SK-N-SH (cell line): ENCODE measurements around the gene RTP2. TPM values are rescaled to one million over a fixed set of nuclear protein-coding genes. Genes with fewer than 3 reads are reported as not detected.

Experiments
- CTCF ChIA-PET: fragments of 300-600, 350-600 bp; formaldehyde crosslinking; extraction: SDS; loops from one replicate; lab custom pipeline; 2021; lab: Yijun Ruan, JAX
- POLR2A ChIA-PET: fragments of 350-600 bp; sonication (Branson Sonifier 250); formaldehyde crosslinking; extraction: SDS; loops from one replicate; lab custom pipeline; 2020; ENCODE audit warnings: antibody characterized with exemption, inconsistent platforms; lab: Yijun Ruan, JAX
- DNase-seq: peaks from one replicate; pipeline ENCODE4 v3.0.0; 2012
- H2AFZ ChIP-seq: fragments of 200-600 bp; sonication (generic); 2 replicates; pipeline ENCODE4 v1.8.1; 2016; ENCODE audit warnings: antibody characterized with exemption, mild to moderate bottlenecking, low read depth
- H3F3A ChIP-seq: fragments of 200-600 bp; sonication (generic); replicated peaks from 2 replicates; pipeline ENCODE3; 2016; ENCODE audit warnings: antibody characterized with exemption, mild to moderate bottlenecking; ENCODE audit not compliant: insufficient read depth
- H3K27ac ChIP-seq, 2 experiments: fragments of 200-500 bp in 1 of 2; fragments of 200-600 bp in 1 of 2; sonication (Bioruptor generic) in 1 of 2; sonication (generic), shearing (Covaris generic) in 1 of 2; 2 replicates each; pipeline versions ENCODE4 v1.5.1 to v1.6.1; 2014 to 2016; ENCODE audit warnings: low read depth in 2 of 2, inconsistent platforms in 1 of 2, low read length in 1 of 2, mild to moderate bottlenecking in 1 of 2, mixed read lengths in 1 of 2
- H3K27me3 ChIP-seq: fragments of 200-600 bp; sonication (generic), shearing (Covaris generic); 2 replicates; pipeline ENCODE4 v1.6.1; 2016; ENCODE audit warnings: mixed run types; ENCODE audit not compliant: insufficient read depth
- H3K36me3 ChIP-seq, 2 experiments: fragments of 200-500 bp in 1 of 2; fragments of 200-600 bp in 1 of 2; sonication (Bioruptor generic) in 1 of 2; sonication (generic) in 1 of 2; replicated peaks in 1 of 2; 2 replicates each; pipeline versions ENCODE3 to v1.5.1; 2014 to 2016; ENCODE audit warnings: low read length in 1 of 2, mild to moderate bottlenecking in 1 of 2; ENCODE audit not compliant: insufficient read depth in 2 of 2, control insufficient read depth in 1 of 2
- H3K4me1 ChIP-seq, 2 experiments: fragments of 200-500 bp in 1 of 2; fragments of 200-600 bp in 1 of 2; sonication (Bioruptor generic) in 1 of 2; sonication (generic), shearing (Covaris generic) in 1 of 2; 2 replicates each; pipeline versions ENCODE4 v1.5.1 to v1.6.1; 2014 to 2016; ENCODE audit warnings: low read depth in 1 of 2, low read length in 1 of 2, mixed run types in 1 of 2; ENCODE audit not compliant: insufficient read depth in 2 of 2, control insufficient read depth in 1 of 2
- H3K4me2 ChIP-seq: fragments of 200-600 bp; sonication (generic), shearing (Covaris generic); 2 replicates; pipeline ENCODE4 v1.6.1; 2017; ENCODE audit warnings: mixed run types
- H3K4me3 ChIP-seq, 2 experiments: fragments of 200-500 bp in 1 of 2; fragments of 200-600 bp in 1 of 2; sonication (Bioruptor generic) in 1 of 2; sonication (generic), shearing (Covaris generic) in 1 of 2; 2 replicates each; pipeline versions ENCODE4 v1.5.1 to v1.8.1; 2014 to 2016; ENCODE audit warnings: low read depth in 2 of 2, inconsistent platforms in 1 of 2, low read length in 1 of 2, mild to moderate bottlenecking in 1 of 2, mixed read lengths in 1 of 2, moderate library complexity in 1 of 2
- H3K79me2 ChIP-seq: fragments of 200-600 bp; sonication (generic); 2 replicates; pipeline ENCODE4 v1.8.1; 2017; ENCODE audit warnings: mild to moderate bottlenecking; ENCODE audit not compliant: insufficient read depth
- H3K9ac ChIP-seq: fragments of 200-600 bp; sonication (generic); 2 replicates; pipeline ENCODE4 v1.6.1; 2017; ENCODE audit warnings: mixed run types
- H3K9me2 ChIP-seq: fragments of 200-600 bp; sonication (generic); 2 replicates; pipeline ENCODE4 v1.6.1; 2017; ENCODE audit warnings: mixed run types
- H3K9me3 ChIP-seq: fragments of 200-600 bp; sonication (generic); 2 replicates; pipeline ENCODE4 v1.6.1; 2017; ENCODE audit warnings: mixed run types, mild to moderate bottlenecking, moderate library complexity
- H4K20me1 ChIP-seq: fragments of 200-600 bp; sonication (generic); 2 replicates; pipeline ENCODE4 v1.6.1; 2017; ENCODE audit warnings: mild to moderate bottlenecking, mixed run types; ENCODE audit not compliant: insufficient read depth
- CHD2 ChIP-seq: fragments of 150-350 bp; IDR thresholded peaks from 2 replicates; pipeline ENCODE4 v1.6.1; 2018; ENCODE audit warnings: low read length; ENCODE audit not compliant: partially characterized antibody
- EP300 ChIP-seq, 2 experiments: IDR thresholded peaks; 2 replicates each; pipeline versions ENCODE4 v1.4.0 to v1.6.1; 2012; ENCODE audit warnings: borderline replicate concordance in 1 of 2, low read depth in 1 of 2, low read length in 1 of 2
- EZH2phosphoT487 ChIP-seq: fragments of 200-600 bp; sonication (generic); IDR thresholded peaks from 2 replicates; pipeline ENCODE4 v1.6.1; 2017; ENCODE audit warnings: low read depth, mixed run types, mild to moderate bottlenecking, antibody characterized with exemption, moderate library complexity, borderline replicate concordance
- FOSL2 ChIP-seq: IDR thresholded peaks from 2 replicates; pipeline ENCODE4 v1.4.0; 2012; ENCODE audit warnings: low read depth, mild to moderate bottlenecking, moderate library complexity, borderline replicate concordance
- GABPA ChIP-seq: IDR thresholded peaks from 2 replicates; pipeline ENCODE4 v1.4.0; 2012; ENCODE audit warnings: low read depth, mild to moderate bottlenecking
- GATA2 ChIP-seq: sonication (generic); formaldehyde crosslinking; IDR thresholded peaks from 2 replicates; pipeline ENCODE4 v1.5.0; 2020; ENCODE audit warnings: mild to moderate bottlenecking, missing genetic modification reagents
- JUND ChIP-seq: IDR thresholded peaks from 2 replicates; pipeline ENCODE4 v1.4.0; 2012
- MAX ChIP-seq: IDR thresholded peaks from 2 replicates; pipeline ENCODE4 v1.4.0; 2012; ENCODE audit warnings: low read depth
- MEF2A ChIP-seq: IDR thresholded peaks from 2 replicates; pipeline ENCODE4 v1.4.0; 2012; ENCODE audit warnings: low read depth, borderline replicate concordance
- NFIC ChIP-seq: IDR thresholded peaks from 2 replicates; pipeline ENCODE4 v1.4.0; 2012; ENCODE audit warnings: borderline replicate concordance
- NRF1 ChIP-seq: IDR thresholded peaks from 2 replicates; pipeline ENCODE4 v1.6.1; 2012; ENCODE audit warnings: low read depth, mild to moderate bottlenecking, low read length
- POLR2AphosphoS5 ChIP-seq: IDR thresholded peaks from 2 replicates; pipeline ENCODE4 v1.6.1; 2012; ENCODE audit warnings: low read depth, low read length
- RCOR1 ChIP-seq: fragments of 150-350 bp; IDR thresholded peaks from 2 replicates; pipeline ENCODE4 v1.6.1; 2017; ENCODE audit warnings: antibody characterized with exemption, low read length
- TAF1 ChIP-seq: IDR thresholded peaks from 2 replicates; pipeline ENCODE4 v1.6.1; 2012; ENCODE audit warnings: low read depth, mild to moderate bottlenecking, low read length, moderate library complexity, borderline replicate concordance
- TEAD4 ChIP-seq: IDR thresholded peaks from 2 replicates; pipeline ENCODE4 v1.4.0; 2012; ENCODE audit warnings: mild to moderate bottlenecking, borderline replicate concordance; ENCODE audit not compliant: insufficient read depth
- USF1 ChIP-seq: IDR thresholded peaks from 2 replicates; pipeline ENCODE4 v1.4.0; 2012; ENCODE audit warnings: low read depth, borderline replicate concordance
- YY1 ChIP-seq: IDR thresholded peaks from 2 replicates; pipeline ENCODE4 v1.4.0; 2012; ENCODE audit warnings: low read depth, mild to moderate bottlenecking
- WGBS: methylation state at CpG from one replicate; pipeline ENCODE4 v1.1.6; 2017; ENCODE audit warnings: low lambda C conversion rate; 5-methylcytosine and 5-hydroxymethylcytosine counted together
- polyA plus RNA-seq, 3 experiments: library from polyadenylated mRNA; depleted of rRNA; stranded (reverse); fragments of >200 nt; gene quantifications; 2 replicates each; pipeline ENCODE4 v1.2.3, GENCODE V29; 2012
- TF ChIP-seq, protein P1 (sequence below): IDR thresholded peaks from 2 replicates; pipeline ENCODE4; 2012
- TF ChIP-seq, protein P2 (sequence below): fragments of 150-350 bp; IDR thresholded peaks from 2 replicates; pipeline ENCODE4 v1.6.1; 2016; ENCODE audit warnings: mild to moderate bottlenecking, low read depth, low read length

Gene RTP2
- polyA plus RNA-seq, 1 of the 3 experiments (the other 2 are of a cell fraction) = 0.07 TPM

DNA sequence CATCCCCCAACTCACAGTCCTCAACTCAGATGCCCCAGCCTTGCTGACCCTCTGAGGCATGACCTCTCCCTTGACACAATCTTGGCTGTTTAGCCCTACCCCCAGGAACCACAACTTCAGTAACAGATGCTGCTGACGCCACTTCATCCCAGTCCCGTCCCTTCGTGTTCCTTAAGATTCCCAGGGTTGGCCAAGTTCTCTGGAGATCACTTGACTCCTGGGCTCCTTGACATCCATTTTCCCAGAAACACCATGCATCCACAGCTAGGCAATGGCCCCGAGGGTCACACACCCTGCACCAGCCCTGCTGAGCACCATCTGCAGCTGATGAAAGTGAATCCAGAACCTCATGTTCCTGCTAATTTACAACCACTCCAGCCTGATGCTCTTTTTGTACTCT, 6.9 kb downstream of the RTP2 start:
- Histone ChIP-seq H3K4me2 (no peak overlapping the region), H3K9ac (no peak overlapping the region), H3K9me3 (no peaks in the 10 kb centered on the region), H3K4me3 (no peak overlapping the region), H3K36me3 (no peaks in the 10 kb centered on the region), H3K9me2 (no peaks in the 10 kb centered on the region), H3K27ac (no peak overlapping the region), H3K4me1 (no peaks in the 10 kb centered on the region), H2AFZ (no peak overlapping the region), H4K20me1 (no peaks in the 10 kb centered on the region), H3F3A (no peaks in the 10 kb centered on the region), H3K79me2 (no peaks in the 10 kb centered on the region), H3K27me3 (peaks cover 40% of the 10 kb centered on the region; the same call in 1 of the 2 replicates)
- WGBS = 21% methylated on average over 4 of the region's 4 CpGs
- CTCF ChIA-PET = interaction anchor here (0.9 kb wide), 1 partner anchor 17 kb away, joined by 3 read pairs; no protein-coding TSS in a partner anchor
- TF ChIP-seq USF1 = no peak
- no peak for DNase-seq
- POLR2A ChIA-PET = no interaction called here

DNA sequence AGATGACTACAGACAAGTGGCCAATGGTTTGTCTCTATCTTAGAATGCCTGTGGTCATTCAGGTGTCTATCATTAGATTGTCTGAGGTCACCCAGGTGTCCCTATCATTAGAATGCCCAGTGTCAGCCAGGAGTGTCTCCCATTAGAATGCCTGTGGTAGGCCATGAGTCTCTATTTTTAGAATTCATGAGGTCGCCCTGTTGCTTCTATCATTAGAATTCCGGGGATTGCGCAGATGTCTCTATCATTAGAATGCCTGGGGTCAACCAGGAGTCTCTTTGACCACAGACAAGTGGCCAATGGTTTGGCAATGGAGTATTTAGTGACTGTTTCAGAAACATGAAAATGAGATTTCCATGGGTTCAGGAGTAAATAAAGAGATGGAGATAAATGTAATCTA, 7.6 kb downstream of the RTP2 start:
- H3K79me2 ChIP-seq = no peaks in the 10 kb centered on the region
- no peak for DNase-seq
- H3K27ac ChIP-seq = no peak overlapping the region
- H4K20me1 ChIP-seq = no peaks in the 10 kb centered on the region
- no peaks in the 10 kb centered on the region for H3F3A ChIP-seq
- POLR2A ChIA-PET = no interaction called here
- WGBS = 14% methylated on average over 3 of the region's 3 CpGs
- no peak overlapping the region for H3K4me2 ChIP-seq
- H3K9me3 ChIP-seq = no peaks in the 10 kb centered on the region
- peaks cover 36% of the 10 kb centered on the region; the same call in 1 of the 2 replicates for H3K27me3 ChIP-seq
- CTCF ChIA-PET = interaction anchor here (3.1 kb wide), 1 partner anchor 16 kb away, joined by 22 read pairs; no protein-coding TSS in a partner anchor
- H3K9me2 ChIP-seq = no peaks in the 10 kb centered on the region
- H3K4me1 ChIP-seq = no peaks in the 10 kb centered on the region
- no peak overlapping the region for H3K4me3 ChIP-seq
- TF ChIP-seq RCOR1 = no peak
- TF ChIP-seq MEF2A = no peak
- no peak for TF ChIP-seq EP300 (IDR thresholded peaks at IDR 0.05; ENCODE audit: borderline replicate concordance in 1 of 2, low read depth in 1 of 2, low read length in 1 of 2)
- TF ChIP-seq NFIC = no peak
- no peak for TF ChIP-seq POLR2AphosphoS5
- TF ChIP-seq MAX = no peak
- TF ChIP-seq TAF1 = no peak
- no peak overlapping the region for H3K9ac ChIP-seq
- no peaks in the 10 kb centered on the region for H3K36me3 ChIP-seq
- H2AFZ ChIP-seq = no peak overlapping the region

DNA sequence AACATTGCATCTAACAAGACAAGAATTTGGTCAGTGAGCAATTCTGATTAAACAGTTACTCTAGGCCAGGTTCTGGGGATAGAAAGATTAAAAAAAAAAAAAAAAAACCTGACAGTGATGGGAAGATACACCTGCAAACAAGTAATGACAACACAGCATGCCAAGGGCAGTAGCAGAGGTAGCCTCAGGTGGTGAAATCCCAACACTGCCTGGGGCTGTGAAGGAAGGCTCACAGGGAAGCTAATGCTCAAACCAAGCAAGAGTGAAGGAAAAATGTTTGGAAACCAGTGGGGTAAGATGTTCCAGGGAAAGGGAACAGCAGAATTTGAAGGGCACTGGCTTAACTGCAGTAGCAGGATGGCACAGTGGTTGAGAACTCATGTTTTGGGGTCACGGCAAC, 8.9 kb downstream of the RTP2 start:
- POLR2A ChIA-PET = no interaction called here
- H3K4me1 ChIP-seq = no peaks in the 10 kb centered on the region
- CTCF ChIA-PET = interaction anchor here (1.3 to 3.1 kb wide), 3 partner anchors 12 to 375 kb away, joined by 3 to 22 read pairs (median 4); no protein-coding TSS in a partner anchor
- TF ChIP-seq GATA2 (CRISPR knock-in tag) (no peak), TEAD4 (no peak), CHD2 (no peak), FOSL2 (no peak), POLR2AphosphoS5 (no peak), GABPA (no peak), EZH2phosphoT487 (no peak), JUND (no peak), NRF1 (no peak), YY1 (no peak), RCOR1 (no peak), EP300 (IDR thresholded peaks at IDR 0.05; ENCODE audit: borderline replicate concordance in 1 of 2, low read depth in 1 of 2, low read length in 1 of 2) (no peak)
- TF ChIP-seq, protein P1, sequence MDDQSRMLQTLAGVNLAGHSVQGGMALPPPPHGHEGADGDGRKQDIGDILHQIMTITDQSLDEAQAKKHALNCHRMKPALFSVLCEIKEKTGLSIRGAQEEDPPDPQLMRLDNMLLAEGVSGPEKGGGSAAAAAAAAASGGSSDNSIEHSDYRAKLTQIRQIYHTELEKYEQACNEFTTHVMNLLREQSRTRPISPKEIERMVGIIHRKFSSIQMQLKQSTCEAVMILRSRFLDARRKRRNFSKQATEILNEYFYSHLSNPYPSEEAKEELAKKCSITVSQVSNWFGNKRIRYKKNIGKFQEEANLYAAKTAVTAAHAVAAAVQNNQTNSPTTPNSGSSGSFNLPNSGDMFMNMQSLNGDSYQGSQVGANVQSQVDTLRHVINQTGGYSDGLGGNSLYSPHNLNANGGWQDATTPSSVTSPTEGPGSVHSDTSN = no peak
- TF ChIP-seq, protein P2, sequence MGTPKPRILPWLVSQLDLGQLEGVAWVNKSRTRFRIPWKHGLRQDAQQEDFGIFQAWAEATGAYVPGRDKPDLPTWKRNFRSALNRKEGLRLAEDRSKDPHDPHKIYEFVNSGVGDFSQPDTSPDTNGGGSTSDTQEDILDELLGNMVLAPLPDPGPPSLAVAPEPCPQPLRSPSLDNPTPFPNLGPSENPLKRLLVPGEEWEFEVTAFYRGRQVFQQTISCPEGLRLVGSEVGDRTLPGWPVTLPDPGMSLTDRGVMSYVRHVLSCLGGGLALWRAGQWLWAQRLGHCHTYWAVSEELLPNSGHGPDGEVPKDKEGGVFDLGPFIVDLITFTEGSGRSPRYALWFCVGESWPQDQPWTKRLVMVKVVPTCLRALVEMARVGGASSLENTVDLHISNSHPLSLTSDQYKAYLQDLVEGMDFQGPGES = no peak

More for the DNA sequence above, 8.9 kb downstream of the RTP2 start:
- Histone ChIP-seq H3K27me3 (peaks cover 42% of the 10 kb centered on the region; the same call in 1 of the 2 replicates), H3K36me3 (no peaks in the 10 kb centered on the region), H3K4me3 (no peak overlapping the region), H3K9me2 (no peaks in the 10 kb centered on the region), H4K20me1 (no peaks in the 10 kb centered on the region), H3K27ac (no peak overlapping the region), H3F3A (no peaks in the 10 kb centered on the region), H2AFZ (no peak overlapping the region), H3K9ac (no peak overlapping the region), H3K4me2 (no peak overlapping the region), H3K79me2 (no peaks in the 10 kb centered on the region), H3K9me3 (no peaks in the 10 kb centered on the region)
- WGBS = 92% methylated on average over 1 of the region's 1 CpG
- DNase-seq = no peak
